ENCODE results near the gene MEIOC. TPM values are rescaled to one million over a fixed set of nuclear protein-coding genes. Genes with fewer than 3 reads are reported as not detected.

The MEIOC gene
- total and polyA plus RNA-seq, 2 of the 4 experiments (the other 2 are of a cell fraction) = 0.27 to 0.36 TPM

DNA sequence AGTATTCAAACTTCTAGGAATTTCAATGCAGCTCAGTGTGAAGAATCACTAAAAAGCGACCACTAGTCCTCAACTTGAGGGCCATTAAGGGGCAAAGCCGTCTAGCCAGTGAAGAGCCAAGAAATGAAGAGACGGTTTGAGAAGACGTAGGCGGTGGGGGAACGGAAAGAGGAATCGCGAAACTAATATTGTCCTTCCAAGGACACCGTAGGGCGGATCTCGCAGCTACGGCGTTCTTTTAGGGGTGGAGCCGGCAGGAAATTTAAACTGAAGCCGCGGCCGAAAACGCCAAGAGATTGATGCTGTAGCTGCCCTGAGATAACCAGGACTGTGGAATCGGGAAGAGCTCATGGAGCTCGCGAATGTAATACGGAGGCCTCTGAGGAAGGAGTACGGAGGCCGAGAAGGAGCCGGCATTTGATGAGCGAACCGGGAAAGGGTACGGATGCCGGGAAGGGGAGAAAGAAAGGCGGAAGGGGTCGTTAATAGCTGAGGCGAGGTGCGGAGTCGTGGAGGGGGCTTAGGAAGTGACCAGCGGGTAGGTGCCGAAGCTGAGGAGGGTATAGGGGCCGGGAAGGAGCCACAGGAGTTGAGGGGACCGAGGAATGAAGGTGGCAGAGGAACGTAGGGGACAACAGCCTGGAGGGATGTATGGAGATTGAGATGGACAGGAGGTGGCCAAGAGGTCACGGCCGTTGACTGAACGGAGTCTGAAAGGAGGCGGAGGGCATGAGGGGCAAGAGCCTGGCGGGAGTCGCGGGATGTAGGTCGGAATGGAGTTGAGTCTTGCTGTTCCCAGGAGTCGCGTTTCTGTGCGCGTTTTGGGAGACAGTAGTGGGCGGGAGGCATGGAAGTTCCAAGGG is 52.4 kb downstream of the MEIOC start, which contains the start of gene DBF4B:
Gene DBF4B (plus strand): TSS at position 265 of the 863 bp plus-strand sequence. CDS start 156 bp downstream, at position 421.
- peak within 1 kb of the TSS; percentile 96 for H3K14ac ChIP-seq (replicated peaks; ENCODE audit: low read depth, low read length)
- BruUV-seq (replicated peaks) = no TSS peak
- peak within 1 kb of the TSS; percentile 91 for H2BK5ac ChIP-seq (ENCODE audit: low read depth, low read length, poor library complexity, severe bottlenecking)

More for the DNA sequence above, 52.4 kb downstream of the MEIOC start, which contains the start of gene DBF4B:
- ChIA-PET POLR2A (ENCODE audit: unreplicated experiment) (no interaction called here), CTCF (no interaction called here)
- TF ChIP-seq MXI1 (IDR thresholded peaks at IDR 0.05; ENCODE audit: borderline replicate concordance, low read depth, low read length) (peak; percentile 83; the same call in 1 of the 2 replicates), MAZ (IDR thresholded peaks at IDR 0.05; ENCODE audit: borderline replicate concordance, low read depth, low read length) (peak; percentile 81)
- TF ChIP-seq, protein P1, sequence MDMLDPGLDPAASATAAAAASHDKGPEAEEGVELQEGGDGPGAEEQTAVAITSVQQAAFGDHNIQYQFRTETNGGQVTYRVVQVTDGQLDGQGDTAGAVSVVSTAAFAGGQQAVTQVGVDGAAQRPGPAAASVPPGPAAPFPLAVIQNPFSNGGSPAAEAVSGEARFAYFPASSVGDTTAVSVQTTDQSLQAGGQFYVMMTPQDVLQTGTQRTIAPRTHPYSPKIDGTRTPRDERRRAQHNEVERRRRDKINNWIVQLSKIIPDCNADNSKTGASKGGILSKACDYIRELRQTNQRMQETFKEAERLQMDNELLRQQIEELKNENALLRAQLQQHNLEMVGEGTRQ (IDR thresholded peaks at IDR 0.05; ENCODE audit: low read depth, low read length) = no peak
- Histone ChIP-seq H3K4ac (ENCODE audit: low read depth, low read length) (peak within 1 kb of the TSS; percentile 91), H3K9me3 (ENCODE audit: control insufficient read depth, insufficient read depth, low read length) (no peaks in the 10 kb centered on the region), H3K56ac (ENCODE audit: extremely low read depth, insufficient read depth, low read length) (peak within 1 kb of the TSS; percentile 52), H3K4me2 (ENCODE audit: low read depth, low read length) (peak within 1 kb of the TSS; percentile 94), H3K36me3 (ENCODE audit: control insufficient read depth, insufficient read depth, low read length) (no peaks in the 10 kb centered on the region), H4K91ac (ENCODE audit: insufficient read depth, low read depth, low read length) (peak within 1 kb of the TSS; percentile 81), H2AFZ (replicated peaks; ENCODE audit: low read length, poor library complexity) (peak within 1 kb of the TSS; percentile 93), H4K20me1 (ENCODE audit: insufficient read depth, low read length) (no peaks in the 10 kb centered on the region), H3K27ac (ENCODE audit: insufficient read depth, low read length) (peak within 1 kb of the TSS; percentile 61), H3K4me3 (ENCODE audit: insufficient read depth, low read depth, low read length) (peak within 1 kb of the TSS; percentile 76), H2BK120ac (ENCODE audit: low read depth, low read length) (peak within 1 kb of the TSS; percentile 69; the same call in 1 of the 2 replicates), H2AK9ac (replicated peaks; ENCODE audit: low read depth, low read length, poor library complexity) (peak within 1 kb of the TSS; percentile 77), H2BK15ac (ENCODE audit: low read depth, low read length) (peak within 1 kb of the TSS; percentile 16; the same call in 1 of the 3 replicates), H2BK20ac (ENCODE audit: low read depth, low read length) (no peak within 1 kb of the TSS), H3K79me1 (ENCODE audit: low read depth in 1 of 2, low read length in 2 of 2) (peaks cover 3 to 15% of the 10 kb centered on the region in 2 experiments; a peak in 2 of 4 replicates), H3K9ac (ENCODE audit: low read depth, low read length) (peak within 1 kb of the TSS; percentile 60), H3K4me1 (ENCODE audit: control insufficient read depth, insufficient read depth, low read length) (peaks cover 2% of the 10 kb centered on the region), H3K18ac (ENCODE audit: low read depth, low read length) (peak within 1 kb of the TSS; percentile 92), H4K8ac (ENCODE audit: low read depth in 2 of 2, low read length in 2 of 2) (peak within 1 kb of the TSS; percentile 73 to 98), H4K5ac (ENCODE audit: low read depth, low read length) (peak within 1 kb of the TSS; percentile 98), H3K9me1 (ENCODE audit: insufficient read depth, low read length) (no peaks in the 10 kb centered on the region), H3K23ac (ENCODE audit: low read depth, low read length) (peak within 1 kb of the TSS; percentile 74; the same call in 1 of the 2 replicates), H2AK5ac (ENCODE audit: low read depth, low read length) (peak within 1 kb of the TSS; percentile 76), H3K27me3 (ENCODE audit: control insufficient read depth, insufficient read depth, low read length) (no peaks in the 10 kb centered on the region)
- in situ Hi-C loops (cut with MboI; ENCODE audit: low sequenced_read_pairs) = no loop called here
- intact Hi-C loops (cut with micrococcal nuclease) = no loop called here
- DNase-seq (peak; percentile 92), ATAC-seq (ENCODE audit: low read depth) (peak; percentile 98)
- 0% methylated on average over 43 of the region's 52 CpGs; no CpG with 5 or more reads in 1 of the 2 experiments for whole genome bisulfite sequencing, 2 experiments (ENCODE audit: extremely low coverage in 2 of 2, insufficient read length in 1 of 2)
- dilution Hi-C loops (cut with HindIII; ENCODE audit: low sequenced_read_pairs, unreplicated experiment) = no loop called here

Measured in IMR-90 (cell line).